HAP-1 (cell line): ENCODE results near the gene SVIL.
"Not testable (repeated sequence)": the region's sequence is repeated elsewhere in the genome, so short reads cannot be mapped to it uniquely, and the experiment has no call there.

ENCODE experiments used
- DNase-seq, 2 experiments: peaks; one replicate each; pipeline ENCODE4 v3.0.0-alpha.2; 2016 to 2020; ENCODE audit warnings: low spot score in 2 of 2
- H3K27me3 ChIP-seq: fragments of 250-450 bp; sonication (Bioruptor Pico); 2 replicates; pipeline ENCODE4 v1.5.1; 2020; ENCODE audit warnings: low read depth, mild to moderate bottlenecking, moderate library complexity
- H3K36me3 ChIP-seq: fragments of 250-450 bp; sonication (Bioruptor Pico); replicated peaks from 2 replicates; pipeline ENCODE4 v1.5.1; 2020; ENCODE audit warnings: mild to moderate bottlenecking
- H3K4me1 ChIP-seq: fragments of 250-450 bp; sonication (Bioruptor Pico); 2 replicates; pipeline ENCODE4 v1.5.1; 2020; ENCODE audit warnings: mild to moderate bottlenecking
- H3K4me3 ChIP-seq: fragments of 250-450 bp; sonication (Bioruptor Pico); 2 replicates; pipeline ENCODE4 v1.5.1; 2020; ENCODE audit warnings: mild to moderate bottlenecking, moderate library complexity
- H3K9me3 ChIP-seq: fragments of 250-450 bp; sonication (Bioruptor Pico); 2 replicates; pipeline ENCODE4 v1.5.1; 2020; ENCODE audit warnings: mild to moderate bottlenecking, moderate library complexity
- in situ Hi-C: fragments of 300-500 bp; cut with MboI; formaldehyde crosslinking; loops from 3 replicates; pipeline ENCODE4 v1.14.3; 2020; ENCODE audit warnings: low sequenced_read_pairs, inconsistent platforms, mixed read lengths

The SVIL gene

DNA sequence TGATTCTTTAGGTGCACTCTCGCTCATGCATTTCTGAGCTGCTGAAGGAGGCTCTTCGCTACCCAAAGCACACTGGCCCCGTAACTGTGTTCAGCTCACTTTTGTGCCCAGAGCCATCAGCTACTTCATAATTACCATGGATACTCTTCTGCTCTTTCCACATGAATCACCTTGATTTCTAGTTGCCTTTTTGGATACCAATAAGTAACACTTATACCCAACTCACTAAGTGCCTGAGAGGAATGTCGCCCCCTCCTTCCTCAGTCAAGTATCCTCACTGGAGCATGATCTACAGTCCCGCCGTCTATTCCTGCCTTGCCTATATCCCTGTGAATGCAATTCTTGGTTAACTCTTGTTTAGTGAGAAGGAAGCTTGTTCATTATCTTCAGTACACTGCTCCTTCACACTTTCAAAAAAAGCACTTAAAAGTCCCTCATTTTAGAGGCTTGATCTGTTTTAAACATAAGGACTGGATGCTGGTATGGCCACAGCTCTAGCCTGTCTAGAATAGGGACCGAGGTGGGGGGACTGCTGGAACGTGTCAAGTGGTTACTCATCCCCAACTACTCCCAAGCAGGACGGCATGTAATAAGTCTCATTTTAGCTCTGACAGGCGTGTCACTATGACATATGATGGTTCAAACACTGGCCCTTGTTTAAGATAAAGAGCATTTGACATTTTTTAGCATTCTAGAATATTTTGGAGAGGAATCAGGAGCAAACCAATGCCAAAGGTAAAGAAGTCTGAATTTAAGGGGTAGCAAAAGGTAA, 23.7 kb downstream of the SVIL start:
- no peaks in the 10 kb centered on the region for H3K4me1 ChIP-seq
- H3K4me3 ChIP-seq: no peak overlapping the region
- H3K9me3 ChIP-seq: no peaks in the 10 kb centered on the region
- H3K27me3 ChIP-seq: no peaks in the 10 kb centered on the region
- no peak for DNase-seq
- in situ Hi-C loops: no loop called here
- no peaks in the 10 kb centered on the region for H3K36me3 ChIP-seq

DNA sequence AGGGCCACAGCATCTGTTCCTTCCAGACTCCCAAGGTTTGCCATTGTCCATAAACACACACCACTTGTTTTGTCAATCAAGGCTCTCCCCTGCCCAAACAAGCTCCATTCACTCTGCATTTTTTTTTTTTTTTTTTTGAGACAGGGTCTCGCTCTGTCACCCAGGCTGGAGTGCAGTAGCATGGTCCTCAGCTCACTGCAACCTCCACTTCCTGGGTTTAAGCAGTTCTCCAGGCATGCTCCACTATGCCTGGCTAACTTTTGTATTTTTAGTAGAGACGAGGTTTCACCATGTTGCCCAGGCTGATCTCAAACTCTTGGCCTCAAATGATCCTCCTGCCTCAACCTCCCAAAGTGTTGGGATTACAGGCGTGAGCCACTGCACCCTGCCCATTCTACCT, 24.4 kb downstream of the SVIL start:
- H3K4me1 ChIP-seq, H3K36me3 ChIP-seq, H3K27me3 ChIP-seq, DNase-seq, H3K4me3 ChIP-seq, H3K9me3 ChIP-seq, in situ Hi-C loops: not testable (repeated sequence)

- Histone ChIP-seq H3K36me3 (no peaks in the 10 kb centered on the region), H3K9me3 (no peaks in the 10 kb centered on the region), H3K4me3 (no peak overlapping the region), H3K4me1 (no peaks in the 10 kb centered on the region), H3K27me3 (no peaks in the 10 kb centered on the region)
- DNase-seq: no peak
- in situ Hi-C loops: no loop called here
These were observed 25.1 kb downstream of the SVIL start for GRCh38 chr10:29609696-29610095.

DNA sequence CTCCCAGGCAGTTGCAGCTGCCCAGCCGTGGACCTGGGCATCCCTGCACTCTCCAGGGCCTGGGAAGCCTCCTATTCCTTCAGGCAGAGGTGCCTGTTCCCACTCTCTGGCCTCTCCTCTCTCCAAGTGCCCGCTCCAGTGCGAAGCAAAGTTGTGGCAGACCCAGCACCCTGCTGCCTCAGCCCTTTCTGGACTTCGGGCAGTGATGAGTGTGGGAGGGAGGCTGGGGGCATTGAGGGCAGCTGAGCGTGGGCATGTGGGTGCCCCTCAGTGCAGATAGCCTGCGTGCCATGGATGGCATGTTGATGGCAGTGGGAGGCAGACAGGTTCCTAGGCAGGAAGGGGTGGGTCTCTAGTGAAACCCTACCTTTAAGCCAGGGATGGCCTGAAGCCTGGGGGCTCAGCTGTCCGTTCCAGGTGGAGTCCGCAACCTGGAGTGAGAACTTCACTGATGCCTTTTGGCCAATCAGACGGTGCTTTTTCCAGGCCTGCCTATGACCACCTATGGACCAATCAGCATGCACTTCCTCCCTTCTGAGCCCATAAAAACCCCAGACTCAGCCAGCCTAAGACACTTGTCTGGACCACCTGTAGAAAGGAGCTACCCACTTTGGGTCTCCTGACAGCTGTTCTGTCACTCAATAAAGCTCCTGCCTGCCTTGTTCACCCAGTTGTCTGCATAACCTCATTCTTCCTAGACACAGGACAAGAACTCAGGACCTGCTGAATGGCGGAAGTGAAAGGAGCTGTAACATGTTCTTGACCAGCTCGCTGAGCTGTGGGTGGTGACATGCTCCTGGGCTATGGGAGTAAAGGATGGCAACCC, 26.1 kb downstream of the SVIL start:
- DNase-seq: no peak
- H3K36me3 ChIP-seq: no peaks in the 10 kb centered on the region
- H3K4me1 ChIP-seq: no peaks in the 10 kb centered on the region
- no peaks in the 10 kb centered on the region for H3K9me3 ChIP-seq
- H3K27me3 ChIP-seq: no peaks in the 10 kb centered on the region
- no peak overlapping the region for H3K4me3 ChIP-seq
- in situ Hi-C loops: no loop called here

- in situ Hi-C loops: no loop called here
- no peaks in the 10 kb centered on the region for H3K36me3 ChIP-seq
- H3K9me3 ChIP-seq: no peaks in the 10 kb centered on the region
- H3K27me3 ChIP-seq: no peaks in the 10 kb centered on the region
- DNase-seq: no peak
- peaks cover 5% of the 10 kb centered on the region; the same call in 1 of the 2 replicates for H3K4me1 ChIP-seq
- no peak overlapping the region for H3K4me3 ChIP-seq
These were observed 26.7 kb downstream of the SVIL start for GRCh38 chr10:29608062-29608461.

DNA sequence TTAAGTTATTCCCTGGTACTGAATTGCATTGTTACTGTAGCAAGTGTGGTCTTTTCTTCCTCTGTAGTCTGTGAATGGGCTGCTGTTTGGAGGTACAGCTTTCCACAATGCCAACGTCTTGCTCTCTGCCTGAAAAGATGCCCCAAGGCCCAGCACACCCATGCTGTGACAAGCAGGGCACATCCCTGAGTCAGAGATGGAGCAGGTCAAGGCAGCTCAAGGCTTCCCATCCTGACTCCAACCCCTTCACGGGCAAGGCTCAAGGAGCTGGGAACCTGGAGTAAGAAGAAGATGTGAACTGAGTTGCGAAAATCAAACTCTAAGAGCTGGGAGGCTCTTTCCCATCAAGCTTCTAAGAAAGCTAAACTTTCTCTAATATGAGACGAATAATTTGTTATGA, 27.2 kb downstream of the SVIL start:
- H3K4me1 ChIP-seq: peaks cover 7% of the 10 kb centered on the region; the same call in 1 of the 2 replicates
- in situ Hi-C loops: no loop called here
- H3K36me3 ChIP-seq: no peaks in the 10 kb centered on the region
- H3K27me3 ChIP-seq: no peaks in the 10 kb centered on the region
- H3K9me3 ChIP-seq: no peaks in the 10 kb centered on the region
- no peak overlapping the region for H3K4me3 ChIP-seq
- DNase-seq: no peak

DNA sequence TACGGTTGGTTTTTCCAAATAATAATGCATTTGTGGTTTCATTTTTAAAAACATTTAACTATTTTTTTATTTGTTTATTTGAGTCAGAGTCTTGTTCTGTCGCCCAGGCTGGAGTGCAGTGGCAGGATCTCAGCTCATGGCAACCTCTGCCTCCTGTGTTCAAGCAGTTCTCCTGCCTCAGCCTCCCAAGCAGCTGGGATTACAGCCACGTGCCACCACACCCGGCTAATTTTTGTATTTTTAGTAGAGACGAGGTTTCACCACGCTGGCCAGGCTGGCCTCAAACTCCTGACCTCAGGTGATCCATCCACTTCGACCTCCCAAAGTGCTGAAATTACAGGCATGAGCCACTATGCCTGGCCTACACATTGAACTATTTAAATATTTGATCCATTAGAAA, 28.1 kb downstream of the SVIL start:
- H3K4me1 ChIP-seq, in situ Hi-C loops, H3K36me3 ChIP-seq, H3K9me3 ChIP-seq, DNase-seq, H3K27me3 ChIP-seq, H3K4me3 ChIP-seq: not testable (repeated sequence)

GRCh38 chr10:29604291-29604825, 30.4 kb downstream of the SVIL start:
- H3K4me1 ChIP-seq: peaks cover 7% of the 10 kb centered on the region; the same call in 1 of the 2 replicates
- in situ Hi-C loops: no loop called here
- no peaks in the 10 kb centered on the region for H3K9me3 ChIP-seq
- H3K27me3 ChIP-seq: no peaks in the 10 kb centered on the region
- no peak for DNase-seq
- H3K36me3 ChIP-seq: no peaks in the 10 kb centered on the region
- no peak overlapping the region for H3K4me3 ChIP-seq

DNA sequence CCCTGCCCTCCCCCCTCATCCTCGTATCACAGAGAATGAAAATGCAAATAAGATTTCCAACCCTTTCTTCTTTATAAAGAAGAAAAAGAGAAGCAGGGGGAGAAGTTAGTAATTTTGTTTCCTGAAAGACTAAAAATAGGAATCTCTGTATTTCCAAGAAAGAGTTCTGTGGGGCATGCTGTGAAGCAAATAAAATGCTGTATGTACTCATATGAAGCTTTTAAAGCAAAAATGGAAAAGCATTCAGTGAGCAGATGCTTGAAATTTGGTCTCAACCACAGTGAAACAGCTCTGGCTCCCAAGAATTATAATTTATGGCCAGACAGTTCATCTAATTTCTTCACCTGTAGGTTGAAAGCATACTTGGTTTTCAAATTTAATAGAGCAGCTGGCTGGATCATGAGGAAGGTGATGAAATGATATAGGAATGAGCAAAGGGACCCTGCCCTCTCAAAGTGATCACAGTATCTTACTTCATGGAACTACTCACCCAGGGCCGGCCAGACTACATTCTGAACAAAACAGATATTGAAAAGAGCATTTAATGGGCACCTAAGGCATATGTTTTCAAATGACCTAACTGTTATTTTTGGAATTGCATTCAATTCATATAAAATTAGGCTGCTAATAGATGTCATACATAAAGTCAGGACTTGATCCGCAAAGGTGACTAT, 31.4 kb downstream of the SVIL start:
- in situ Hi-C loops: no loop called here
- Histone ChIP-seq H3K36me3 (no peaks in the 10 kb centered on the region), H3K9me3 (no peaks in the 10 kb centered on the region), H3K27me3 (no peaks in the 10 kb centered on the region), H3K4me1 (peaks cover 7% of the 10 kb centered on the region; the same call in 1 of the 2 replicates), H3K4me3 (no peak overlapping the region)
- DNase-seq: no peak

- DNase-seq: no peak
These were observed 34.0 kb downstream of the SVIL start for GRCh38 chr10:29600821-29601220.

DNA sequence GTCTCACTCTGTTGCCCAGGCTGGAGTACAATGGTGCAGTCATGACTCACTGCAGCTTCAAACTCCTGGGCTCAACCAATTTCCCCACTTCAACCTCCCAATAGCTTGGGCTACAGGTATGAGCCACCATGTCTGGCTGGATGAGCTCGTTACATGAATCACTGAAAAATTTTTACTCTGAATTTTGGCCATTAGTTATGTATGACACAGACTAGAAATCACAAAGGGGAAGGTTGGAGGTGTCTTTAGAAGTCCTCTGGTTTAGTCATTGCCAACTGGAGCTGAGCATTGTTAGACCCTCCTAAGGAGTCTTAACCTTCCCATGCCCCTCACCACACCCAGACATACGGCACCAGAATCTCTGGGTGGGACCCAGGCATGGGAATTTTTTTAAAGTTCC, 34.7 kb downstream of the SVIL start:
- no peak for DNase-seq
- no peak overlapping the region for H3K4me3 ChIP-seq
- no peaks in the 10 kb centered on the region for H3K27me3 ChIP-seq
- H3K9me3 ChIP-seq: no peaks in the 10 kb centered on the region
- in situ Hi-C loops: no loop called here
- peaks cover 7% of the 10 kb centered on the region; the same call in 1 of the 2 replicates for H3K4me1 ChIP-seq
- H3K36me3 ChIP-seq: no peaks in the 10 kb centered on the region

More at GRCh38 chr10:29600821-29601220, 34.0 kb downstream of the SVIL start:
- H3K9me3 ChIP-seq: no peaks in the 10 kb centered on the region
- H3K36me3 ChIP-seq: no peaks in the 10 kb centered on the region
- H3K27me3 ChIP-seq: no peaks in the 10 kb centered on the region
- H3K4me1 ChIP-seq: peaks cover 7% of the 10 kb centered on the region; the same call in 1 of the 2 replicates
- in situ Hi-C loops: no loop called here
- no peak overlapping the region for H3K4me3 ChIP-seq

GRCh38 chr10:29598851-29599311, 35.9 kb downstream of the SVIL start:
- no peaks in the 10 kb centered on the region for H3K36me3 ChIP-seq
- no peaks in the 10 kb centered on the region for H3K27me3 ChIP-seq
- H3K9me3 ChIP-seq: no peaks in the 10 kb centered on the region
- DNase-seq: no peak
- in situ Hi-C loops: no loop called here
- peaks cover 7% of the 10 kb centered on the region; the same call in 1 of the 2 replicates for H3K4me1 ChIP-seq
- H3K4me3 ChIP-seq: no peak overlapping the region

- no peaks in the 10 kb centered on the region for H3K9me3 ChIP-seq
- H3K4me3 ChIP-seq: no peak overlapping the region
- H3K27me3 ChIP-seq: no peaks in the 10 kb centered on the region
- DNase-seq: no peak
- in situ Hi-C loops: no loop called here
- H3K4me1 ChIP-seq: no peaks in the 10 kb centered on the region
- H3K36me3 ChIP-seq: no peaks in the 10 kb centered on the region
These were observed 37.9 kb downstream of the SVIL start for GRCh38 chr10:29596826-29597225.
